ENCODE results near the gene CRIP3. TPM values are rescaled to one million over a fixed set of nuclear protein-coding genes. Genes with fewer than 3 reads are reported as not detected.
A peak's percentile ranks its signal among the peaks of the same experiment; 100 is the strongest.

CRIP3 gene
- total and polyA plus RNA-seq, 2 of the 8 experiments (the other 6 are each of a cell fraction or from before 2014, with no cell fraction given), result 34.0 to 46.3 TPM

- Histone ChIP-seq H3K27ac (ENCODE audit: low read depth, low read length) (no peak overlapping the region), H4K5ac (ENCODE audit: insufficient read length, low read depth, low read length) (no peak overlapping the region), H2BK12ac (ENCODE audit: low read depth, low read length) (peak overlapping the region; percentile 11; the same call in 1 of the 2 replicates), H4K91ac (replicated peaks; ENCODE audit: insufficient read length, low read length) (peak overlapping the region; percentile 29), H3K14ac (ENCODE audit: insufficient read length) (no peak overlapping the region), H3K23me2 (ENCODE audit: low read depth, low read length) (peaks cover 11% of the 10 kb centered on the region), H2AFZ (ENCODE audit: low read length) (no peak overlapping the region), H3K56ac (replicated peaks; ENCODE audit: insufficient read length, low read depth, low read length) (no peak overlapping the region), H3K27me3 (replicated peaks in 1 of 4; ENCODE audit: control insufficient read depth in 3 of 4, extremely low read depth in 1 of 4, insufficient read depth in 3 of 4, low read length in 3 of 4) (peaks cover 12 to 36% (median 29%) of the 10 kb centered on the region in 4 experiments), H3K4me1 (replicated peaks in 1 of 4; ENCODE audit: control insufficient read depth in 3 of 4, insufficient read depth in 4 of 4, low read length in 3 of 4) (peaks cover 4 to 29% (median 20%) of the 10 kb centered on the region in 4 experiments), H3K9ac (replicated peaks in 1 of 4; ENCODE audit: extremely low read depth in 1 of 4, low read depth in 3 of 4, low read length in 3 of 4) (no peak overlapping the region; a peak in 1 of 7 replicates), H2BK15ac (ENCODE audit: low read length) (0 out of 2 replicates have a peak overlapping the region, but pooled peaks have one; percentile 18), H3K79me2 (ENCODE audit: control insufficient read depth in 1 of 2, insufficient read depth in 2 of 2, low read length in 2 of 2) (no peaks in the 10 kb centered on the region), H3K4me3 (ENCODE audit: extremely low read depth in 1 of 4, insufficient read depth in 2 of 4, low read depth in 3 of 4, low read length in 4 of 4) (peak overlapping the region in 3 of 4 experiments; percentile 40 to 66 (median 52); a peak in 5 of 8 replicates), H3K4me2 (ENCODE audit: insufficient read depth in 1 of 2, low read depth in 2 of 2, low read length in 2 of 2) (peak overlapping the region; percentile 71 to 88), H2BK20ac (ENCODE audit: low read length) (no peak overlapping the region), H4K20me1 (replicated peaks in 1 of 2; ENCODE audit: control insufficient read depth in 1 of 2, insufficient read depth in 2 of 2, low read length in 2 of 2) (no peaks in the 10 kb centered on the region), H3K36me3 (ENCODE audit: control insufficient read depth in 2 of 4, insufficient read depth in 4 of 4, low read length in 3 of 4) (no peaks in the 10 kb centered on the region), H4K8ac (ENCODE audit: extremely low read depth, insufficient read depth, low read length) (peak overlapping the region; percentile 45; the same call in 1 of the 2 replicates), H3K79me1 (ENCODE audit: low read depth, low read length) (no peaks in the 10 kb centered on the region), H3K4ac (replicated peaks; ENCODE audit: insufficient read length, low read depth, low read length) (no peak overlapping the region), H2AK5ac (ENCODE audit: low read depth, low read length) (peak overlapping the region; percentile 3; the same call in 1 of the 2 replicates), H3K23ac (ENCODE audit: insufficient read length) (no peak overlapping the region), H3K9me3 (ENCODE audit: insufficient read depth in 2 of 2, low read depth in 1 of 2, low read length in 1 of 2) (no peaks in the 10 kb centered on the region), H2BK5ac (ENCODE audit: low read depth, low read length) (no peak overlapping the region), H3K18ac (ENCODE audit: extremely low read depth, low read length) (no peak overlapping the region), H2BK120ac (replicated peaks; ENCODE audit: low read depth, low read length) (no peak overlapping the region)
- no peak for DNase-seq (ENCODE audit: low read depth in 1 of 2, low spot score in 2 of 2)
- FAIRE-seq, result no peak
- ChIA-PET POLR2A (ENCODE audit: partially characterized antibody) (interaction anchor here (0.8 to 2.1 kb wide), 10 partner anchors 8 to 102 kb away, joined by 3 to 7 read pairs (median 3); partner anchors contain the start of gene DNPH1), CTCF (ENCODE audit: partially characterized antibody) (interaction anchor here (0.8 to 3.2 kb wide), 10 partner anchors 10 to 58 kb away, joined by 3 to 16 read pairs (median 4); partner anchors contain the start of gene DNPH1)
- 58% methylated on average over 10 of the region's 11 CpGs; no CpG with 5 or more reads in 1 of the 2 experiments for WGBS, 2 experiments (ENCODE audit: extremely low coverage in 1 of 2, insufficient coverage in 1 of 2, insufficient read length in 1 of 2, insufficient replicate concordance in 2 of 2, low coverage in 1 of 2, low lambda C conversion rate in 2 of 2, missing lambda C conversion rate in 1 of 2)
- TF ChIP-seq TCF12 (IDR thresholded peaks at IDR 0.05; ENCODE audit: low read depth, low read length) (no peak), MAX (IDR thresholded peaks at IDR 0.05) (no peak), POU5F1 (IDR thresholded peaks at IDR 0.05; ENCODE audit: low read depth, low read length) (no peak), NRF1 (IDR thresholded peaks at IDR 0.05; ENCODE audit: low read depth, low read length) (no peak), MAFK (IDR thresholded peaks at IDR 0.05; ENCODE audit: low read depth, low read length) (no peak), BRCA1 (IDR thresholded peaks at IDR 0.05; ENCODE audit: low read depth, low read length) (no peak), SIX5 (IDR thresholded peaks at IDR 0.05; ENCODE audit: low read depth, low read length) (no peak), RXRA (IDR thresholded peaks at IDR 0.05; ENCODE audit: insufficient read depth, low read depth, low read length) (no peak), SUZ12 (IDR thresholded peaks at IDR 0.05; ENCODE audit: low read length) (no peak), BACH1 (IDR thresholded peaks at IDR 0.05; ENCODE audit: low read length) (no peak), CHD1 (IDR thresholded peaks at IDR 0.05; ENCODE audit: low read depth, low read length) (no peak)
Measured at GRCh38 chr6:43276577-43277305, 31.9 kb downstream of the CRIP3 start.
